Ectodermal cell (in vitro differentiated cells): ENCODE data around the gene TTC1.

Source experiments
- H3K27ac ChIP-seq: 2 replicates; pipeline ENCODE4 v1.7.0; 2013; ENCODE audit warnings: mild to moderate bottlenecking, low read depth, low read length; ENCODE audit not compliant: insufficient read depth, poor library complexity, severe bottlenecking
- H3K27me3 ChIP-seq: 2 replicates; pipeline ENCODE4 v1.7.0; 2013; ENCODE audit warnings: mild to moderate bottlenecking, low read length; ENCODE audit not compliant: insufficient read depth, control insufficient read depth, poor library complexity, severe bottlenecking
- H3K36me3 ChIP-seq: one replicate; pipeline ENCODE4 v1.7.0; 2013; ENCODE audit warnings: low read length; ENCODE audit not compliant: control insufficient read depth, insufficient read depth
- H3K4me1 ChIP-seq: one replicate; pipeline ENCODE4 v1.7.0; 2013; ENCODE audit warnings: low read length; ENCODE audit not compliant: control insufficient read depth, insufficient read depth
- H3K4me3 ChIP-seq: 2 replicates; pipeline ENCODE4 v1.7.0; 2013; ENCODE audit warnings: low read depth, low read length, control low read depth; ENCODE audit not compliant: insufficient read depth
- H3K9me3 ChIP-seq: 2 replicates; pipeline ENCODE4 v1.7.0; 2013; ENCODE audit warnings: mild to moderate bottlenecking, low read length, moderate library complexity; ENCODE audit not compliant: control insufficient read depth
- WGBS, 2 experiments: methylation state at CpG; one replicate each; pipeline ENCODE4 v1.1.7; 2013; ENCODE audit warnings: missing lambda C conversion rate in 2 of 2; 5-methylcytosine and 5-hydroxymethylcytosine counted together

The TTC1 gene

DNA sequence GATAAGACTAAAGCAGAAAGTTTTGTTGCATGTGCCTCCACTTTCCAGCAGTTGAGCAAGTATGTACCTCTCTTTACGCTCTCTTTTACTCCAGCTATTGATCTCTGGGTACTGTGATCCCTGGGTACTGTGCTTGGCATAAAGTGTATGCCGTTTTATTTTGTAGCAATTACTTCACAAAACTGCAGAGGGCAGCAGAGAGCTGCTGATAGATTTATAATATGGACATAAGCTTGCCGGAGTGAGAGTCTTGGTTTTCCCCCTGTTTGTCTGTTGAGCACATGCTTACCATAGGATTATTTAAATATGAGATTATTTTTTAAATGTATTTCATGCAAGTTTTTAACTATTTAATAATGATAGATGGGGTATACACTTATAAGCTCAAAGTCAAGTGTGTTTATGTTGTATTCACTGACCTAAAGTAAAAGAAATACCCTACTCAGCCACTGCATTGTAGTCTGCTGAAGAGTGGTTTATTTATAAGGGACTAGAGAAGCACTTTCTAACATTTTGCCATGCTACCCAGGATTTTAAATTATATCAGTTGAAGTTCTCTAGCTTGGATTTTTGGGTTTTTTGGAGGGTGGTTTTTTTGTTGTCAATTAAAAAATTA is 13.0 kb downstream of the TTC1 start:
- no peaks in the 10 kb centered on the region for H3K4me1 ChIP-seq
- H3K36me3 ChIP-seq, result peaks cover 4% of the 10 kb centered on the region
- no peak overlapping the region for H3K4me3 ChIP-seq
- H3K27ac ChIP-seq, result no peak overlapping the region
- H3K9me3 ChIP-seq, result no peaks in the 10 kb centered on the region
- H3K27me3 ChIP-seq, result no peaks in the 10 kb centered on the region
- WGBS, 2 experiments, result 50 to 57% methylated on average over 3 of the region's 3 CpGs

- peaks cover 4% of the 10 kb centered on the region for H3K36me3 ChIP-seq
- no peak overlapping the region for H3K27ac ChIP-seq
- 95 to 96% methylated on average over 11 of the region's 11 CpGs for WGBS, 2 experiments
- H3K4me3 ChIP-seq, result no peak overlapping the region
- no peaks in the 10 kb centered on the region for H3K27me3 ChIP-seq
- H3K4me1 ChIP-seq, result no peaks in the 10 kb centered on the region
- no peaks in the 10 kb centered on the region for H3K9me3 ChIP-seq
Measured at GRCh38 chr5:160023007-160023907, 14.3 kb downstream of the TTC1 start.

GRCh38 chr5:160023908-160024630 is 15.1 kb downstream of the TTC1 start:
- Histone ChIP-seq H3K4me1 (no peaks in the 10 kb centered on the region), H3K27ac (no peak overlapping the region), H3K36me3 (peaks cover 4% of the 10 kb centered on the region), H3K4me3 (no peak overlapping the region), H3K27me3 (no peaks in the 10 kb centered on the region), H3K9me3 (no peaks in the 10 kb centered on the region)
- 84 to 100% methylated on average over 1 of the region's 1 CpG for WGBS, 2 experiments

DNA sequence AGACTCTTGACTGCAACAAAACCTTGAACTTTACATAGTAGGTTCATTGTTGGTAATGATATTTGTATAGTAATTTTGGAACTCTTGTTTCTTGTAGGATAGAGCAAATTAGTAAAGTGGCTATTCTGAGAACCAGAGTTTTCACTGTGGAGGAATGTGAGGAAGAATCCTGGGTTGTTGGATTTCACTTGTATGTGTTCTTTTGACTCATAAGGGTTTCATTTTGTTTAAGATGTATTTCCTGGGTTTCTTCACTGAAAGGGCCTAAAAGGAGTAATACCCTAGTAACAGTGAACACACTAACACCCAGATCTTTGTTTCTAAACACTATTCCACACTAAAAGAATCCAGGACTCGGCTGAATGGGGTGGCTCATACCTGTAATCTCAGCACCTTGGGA is 20.1 kb downstream of the TTC1 start:
- 83 to 88% methylated on average over 1 of the region's 1 CpG for WGBS, 2 experiments
- H3K4me1 ChIP-seq, result no peaks in the 10 kb centered on the region
- H3K36me3 ChIP-seq, result no peaks in the 10 kb centered on the region
- no peaks in the 10 kb centered on the region for H3K9me3 ChIP-seq
- H3K27me3 ChIP-seq, result no peaks in the 10 kb centered on the region
- no peak overlapping the region for H3K4me3 ChIP-seq
- H3K27ac ChIP-seq, result no peak overlapping the region

DNA sequence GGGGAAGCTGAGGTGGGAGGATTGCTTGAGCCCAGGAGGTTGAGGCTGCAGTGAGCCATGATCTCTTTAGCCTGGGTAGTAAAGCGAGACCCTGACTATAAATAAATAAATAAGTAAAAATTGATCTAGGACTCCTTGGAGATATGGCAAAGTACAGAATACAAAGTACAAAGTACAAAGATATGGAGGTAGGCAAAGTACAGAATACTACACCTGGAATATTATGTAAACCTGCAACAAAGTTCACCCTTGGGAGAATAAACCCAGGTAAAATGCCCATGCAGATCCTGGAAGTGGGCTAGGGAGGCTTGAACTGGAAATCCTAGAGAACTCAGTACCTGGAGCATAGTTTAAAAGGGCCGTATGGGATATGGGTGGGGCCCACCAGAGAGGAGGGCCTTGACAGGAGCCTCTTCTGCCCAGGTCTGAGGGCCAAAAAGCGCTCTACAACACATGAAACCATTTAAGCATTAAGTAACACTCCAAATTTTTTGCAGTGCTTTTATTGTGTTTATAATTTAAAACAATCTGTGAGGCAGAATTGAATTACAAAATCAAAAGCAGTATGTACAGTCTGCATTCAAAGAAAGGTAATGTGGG is 20.7 kb downstream of the TTC1 start:
- no peak overlapping the region for H3K4me3 ChIP-seq
- H3K9me3 ChIP-seq, result no peaks in the 10 kb centered on the region
- no peak overlapping the region for H3K27ac ChIP-seq
- no peaks in the 10 kb centered on the region for H3K27me3 ChIP-seq
- H3K36me3 ChIP-seq, result no peaks in the 10 kb centered on the region
- 92 to 98% methylated on average over 2 of the region's 3 CpGs for WGBS, 2 experiments
- no peaks in the 10 kb centered on the region for H3K4me1 ChIP-seq

- no peaks in the 10 kb centered on the region for H3K27me3 ChIP-seq
- no peak overlapping the region for H3K4me3 ChIP-seq
- no peaks in the 10 kb centered on the region for H3K9me3 ChIP-seq
- H3K36me3 ChIP-seq, result peaks cover 4% of the 10 kb centered on the region
- no peaks in the 10 kb centered on the region for H3K4me1 ChIP-seq
- H3K27ac ChIP-seq, result no peak overlapping the region
- 93 to 95% methylated on average over 3 of the region's 3 CpGs for WGBS, 2 experiments
Measured at GRCh38 chr5:160030631-160031377, 21.9 kb downstream of the TTC1 start.

DNA sequence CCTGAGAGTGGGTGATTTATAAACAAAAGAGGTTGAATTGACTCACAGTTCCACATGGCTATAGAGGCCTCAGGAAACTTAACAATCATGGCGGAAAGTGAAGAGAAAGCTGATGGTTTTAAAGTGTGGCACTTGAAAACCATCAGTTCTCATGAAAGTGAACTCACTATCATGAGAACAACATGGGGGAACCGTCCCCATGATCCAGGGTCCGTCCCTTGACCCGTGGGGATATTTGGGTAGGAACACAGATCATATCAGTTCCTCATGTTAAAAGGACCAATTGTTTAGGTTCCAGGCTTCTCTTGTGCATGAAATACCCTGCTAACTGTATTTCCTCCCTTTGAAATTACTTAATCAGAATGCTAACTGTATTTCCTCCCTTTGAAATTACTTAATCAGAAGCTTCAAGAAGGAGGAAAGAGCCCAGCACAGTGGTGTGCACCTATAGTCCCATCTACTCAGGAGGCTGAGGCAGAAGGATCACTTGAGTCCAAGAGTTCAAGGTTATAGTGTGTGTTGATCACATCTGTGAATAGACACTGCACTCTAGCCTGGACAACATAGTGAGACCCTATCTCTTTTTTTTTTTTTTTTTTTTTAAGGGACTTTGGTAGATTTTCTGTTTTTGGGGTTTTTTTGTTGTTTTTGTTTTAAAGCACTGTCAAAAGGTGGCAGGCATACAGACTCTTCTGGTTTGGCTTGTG is 24.8 kb downstream of the TTC1 start:
- Histone ChIP-seq H3K9me3 (no peaks in the 10 kb centered on the region), H3K4me1 (no peaks in the 10 kb centered on the region), H3K27ac (no peak overlapping the region), H3K36me3 (peaks cover 14% of the 10 kb centered on the region), H3K4me3 (no peak overlapping the region), H3K27me3 (no peaks in the 10 kb centered on the region)
- 96% methylated on average over 4 of the region's 4 CpGs for WGBS, 2 experiments

GRCh38 chr5:160036243-160036642 is 27.3 kb downstream of the TTC1 start:
- peaks cover 14% of the 10 kb centered on the region for H3K36me3 ChIP-seq
- no CpG with 5 or more reads among the region's 1 CpG for WGBS, 2 experiments
- no peaks in the 10 kb centered on the region for H3K4me1 ChIP-seq
- H3K4me3 ChIP-seq, result no peak overlapping the region
- no peaks in the 10 kb centered on the region for H3K9me3 ChIP-seq
- no peaks in the 10 kb centered on the region for H3K27me3 ChIP-seq
- H3K27ac ChIP-seq, result no peak overlapping the region

DNA sequence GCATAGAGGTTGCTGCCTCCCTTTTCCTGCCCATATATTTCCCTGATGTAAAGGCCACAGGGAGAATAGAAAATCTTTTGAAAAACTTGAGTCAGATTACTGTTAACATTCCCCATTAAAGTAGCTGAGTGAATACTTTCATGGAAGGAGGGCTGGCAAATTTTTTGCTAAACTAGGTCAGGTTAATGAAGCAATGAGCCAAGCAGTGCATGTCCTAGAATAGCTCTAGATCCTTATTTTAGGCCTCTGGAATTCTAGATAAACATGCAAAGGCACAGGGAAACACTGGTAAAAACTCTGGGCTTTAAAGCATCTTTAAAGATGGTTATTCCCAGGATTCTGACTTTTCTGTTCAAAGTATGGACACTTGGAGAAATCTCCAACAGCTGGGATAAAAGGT is 27.9 kb downstream of the TTC1 start:
- Histone ChIP-seq H3K9me3 (no peaks in the 10 kb centered on the region), H3K36me3 (peaks cover 14% of the 10 kb centered on the region), H3K4me3 (no peak overlapping the region), H3K27me3 (no peaks in the 10 kb centered on the region), H3K4me1 (no peaks in the 10 kb centered on the region), H3K27ac (no peak overlapping the region)
